Iris pigment epithelial cell (primary cell): Measurements from ENCODE around the gene PGRMC2.
"Not testable (repeated sequence)": the region's sequence is repeated elsewhere in the genome, so short reads cannot be mapped to it uniquely, and the experiment has no call there.

Experiments
- DNase-seq: peaks from one replicate; pipeline ENCODE4 v3.0.0-alpha.2; 2011; ENCODE audit warnings: low read depth

The PGRMC2 gene

GRCh38 chr4:128267171-128267570 lies 20.4 kb downstream of the PGRMC2 start:
- DNase-seq, result not testable (repeated sequence)

GRCh38 chr4:128265550-128265949 lies 22.1 kb downstream of the PGRMC2 start:
- not testable (repeated sequence) for DNase-seq

GRCh38 chr4:128259889-128260288 lies 27.7 kb downstream of the PGRMC2 start:
- DNase-seq, result not testable (repeated sequence)

- not testable (repeated sequence) for DNase-seq
Observed at GRCh38 chr4:128258166-128258565, 29.4 kb downstream of the PGRMC2 start.

GRCh38 chr4:128256539-128256938 lies 31.1 kb downstream of the PGRMC2 start:
- no peak for DNase-seq

GRCh38 chr4:128255906-128256305 lies 31.7 kb downstream of the PGRMC2 start:
- DNase-seq, result no peak

GRCh38 chr4:128249787-128250668 lies 37.6 kb downstream of the PGRMC2 start:
- DNase-seq, result no peak

- no peak for DNase-seq
Observed at GRCh38 chr4:128247906-128248305, 39.7 kb downstream of the PGRMC2 start.

- not testable (repeated sequence) for DNase-seq
Observed at GRCh38 chr4:128245391-128245790, 42.2 kb downstream of the PGRMC2 start.

- peak; percentile 70 for DNase-seq
Observed at GRCh38 chr4:128244379-128244778, 43.2 kb downstream of the PGRMC2 start.

GRCh38 chr4:128242601-128243000 lies 45.0 kb downstream of the PGRMC2 start:
- DNase-seq, result no peak

- DNase-seq, result no peak
Observed at GRCh38 chr4:128241981-128242380, 45.6 kb downstream of the PGRMC2 start.

- peak; percentile 96 for DNase-seq
Observed at GRCh38 chr4:128241425-128241913, 46.1 kb downstream of the PGRMC2 start.

- no peak for DNase-seq
Observed at GRCh38 chr4:128241019-128241418, 46.6 kb downstream of the PGRMC2 start.

- DNase-seq, result no peak
Observed at GRCh38 chr4:128234836-128235235, 52.8 kb downstream of the PGRMC2 start.

GRCh38 chr4:128232719-128233118 lies 54.9 kb downstream of the PGRMC2 start:
- no peak for DNase-seq

GRCh38 chr4:128228845-128229795 lies 58.5 kb downstream of the PGRMC2 start:
- DNase-seq, result peak; percentile 50

GRCh38 chr4:128227991-128228571 lies 59.5 kb downstream of the PGRMC2 start:
- DNase-seq, result peak; percentile 18

GRCh38 chr4:128225148-128225547 lies 62.5 kb downstream of the PGRMC2 start:
- peak; percentile 89 for DNase-seq

- no peak for DNase-seq
Observed at GRCh38 chr4:128221586-128221985, 66.0 kb downstream of the PGRMC2 start.

- peak; percentile 84 for DNase-seq
Observed at GRCh38 chr4:128220286-128221235, 67.1 kb downstream of the PGRMC2 start.
